SK-N-SH (cell line): Measurements from ENCODE around the gene EXOC3L1. TPM values are rescaled to one million over a fixed set of nuclear protein-coding genes. Genes with fewer than 3 reads are reported as not detected.
A peak's percentile ranks its signal among the peaks of the same experiment; 100 is the strongest.

Source experiments
- CTCF ChIA-PET: fragments of 300-600, 350-600 bp; formaldehyde crosslinking; extraction: SDS; loops from one replicate; lab custom pipeline; 2021; lab: Yijun Ruan, JAX
- POLR2A ChIA-PET: fragments of 350-600 bp; sonication (Branson Sonifier 250); formaldehyde crosslinking; extraction: SDS; loops from one replicate; lab custom pipeline; 2020; ENCODE audit warnings: antibody characterized with exemption, inconsistent platforms; lab: Yijun Ruan, JAX
- DNase-seq: peaks from one replicate; pipeline ENCODE4 v3.0.0; 2012
- H2AFZ ChIP-seq: fragments of 200-600 bp; sonication (generic); 2 replicates; pipeline ENCODE4 v1.8.1; 2016; ENCODE audit warnings: antibody characterized with exemption, mild to moderate bottlenecking, low read depth
- H3F3A ChIP-seq: fragments of 200-600 bp; sonication (generic); replicated peaks from 2 replicates; pipeline ENCODE3; 2016; ENCODE audit warnings: antibody characterized with exemption, mild to moderate bottlenecking; ENCODE audit not compliant: insufficient read depth
- H3K27ac ChIP-seq, 2 experiments: fragments of 200-500 bp in 1 of 2; fragments of 200-600 bp in 1 of 2; sonication (Bioruptor generic) in 1 of 2; sonication (generic), shearing (Covaris generic) in 1 of 2; 2 replicates each; pipeline versions ENCODE4 v1.5.1 to v1.6.1; 2014 to 2016; ENCODE audit warnings: low read depth in 2 of 2, inconsistent platforms in 1 of 2, low read length in 1 of 2, mild to moderate bottlenecking in 1 of 2, mixed read lengths in 1 of 2
- H3K27me3 ChIP-seq: fragments of 200-600 bp; sonication (generic), shearing (Covaris generic); 2 replicates; pipeline ENCODE4 v1.6.1; 2016; ENCODE audit warnings: mixed run types; ENCODE audit not compliant: insufficient read depth
- H3K36me3 ChIP-seq, 2 experiments: fragments of 200-500 bp in 1 of 2; fragments of 200-600 bp in 1 of 2; sonication (Bioruptor generic) in 1 of 2; sonication (generic) in 1 of 2; replicated peaks in 1 of 2; 2 replicates each; pipeline versions ENCODE3 to v1.5.1; 2014 to 2016; ENCODE audit warnings: low read length in 1 of 2, mild to moderate bottlenecking in 1 of 2; ENCODE audit not compliant: insufficient read depth in 2 of 2, control insufficient read depth in 1 of 2
- H3K4me1 ChIP-seq, 2 experiments: fragments of 200-500 bp in 1 of 2; fragments of 200-600 bp in 1 of 2; sonication (Bioruptor generic) in 1 of 2; sonication (generic), shearing (Covaris generic) in 1 of 2; 2 replicates each; pipeline versions ENCODE4 v1.5.1 to v1.6.1; 2014 to 2016; ENCODE audit warnings: low read depth in 1 of 2, low read length in 1 of 2, mixed run types in 1 of 2; ENCODE audit not compliant: insufficient read depth in 2 of 2, control insufficient read depth in 1 of 2
- H3K4me2 ChIP-seq: fragments of 200-600 bp; sonication (generic), shearing (Covaris generic); 2 replicates; pipeline ENCODE4 v1.6.1; 2017; ENCODE audit warnings: mixed run types
- H3K4me3 ChIP-seq, 2 experiments: fragments of 200-500 bp in 1 of 2; fragments of 200-600 bp in 1 of 2; sonication (Bioruptor generic) in 1 of 2; sonication (generic), shearing (Covaris generic) in 1 of 2; 2 replicates each; pipeline versions ENCODE4 v1.5.1 to v1.8.1; 2014 to 2016; ENCODE audit warnings: low read depth in 2 of 2, inconsistent platforms in 1 of 2, low read length in 1 of 2, mild to moderate bottlenecking in 1 of 2, mixed read lengths in 1 of 2, moderate library complexity in 1 of 2
- H3K79me2 ChIP-seq: fragments of 200-600 bp; sonication (generic); 2 replicates; pipeline ENCODE4 v1.8.1; 2017; ENCODE audit warnings: mild to moderate bottlenecking; ENCODE audit not compliant: insufficient read depth
- H3K9ac ChIP-seq: fragments of 200-600 bp; sonication (generic); 2 replicates; pipeline ENCODE4 v1.6.1; 2017; ENCODE audit warnings: mixed run types
- H3K9me2 ChIP-seq: fragments of 200-600 bp; sonication (generic); 2 replicates; pipeline ENCODE4 v1.6.1; 2017; ENCODE audit warnings: mixed run types
- H3K9me3 ChIP-seq: fragments of 200-600 bp; sonication (generic); 2 replicates; pipeline ENCODE4 v1.6.1; 2017; ENCODE audit warnings: mixed run types, mild to moderate bottlenecking, moderate library complexity
- H4K20me1 ChIP-seq: fragments of 200-600 bp; sonication (generic); 2 replicates; pipeline ENCODE4 v1.6.1; 2017; ENCODE audit warnings: mild to moderate bottlenecking, mixed run types; ENCODE audit not compliant: insufficient read depth
- FOSL2 ChIP-seq: IDR thresholded peaks from 2 replicates; pipeline ENCODE4 v1.4.0; 2012; ENCODE audit warnings: low read depth, mild to moderate bottlenecking, moderate library complexity, borderline replicate concordance
- FOXM1 ChIP-seq: IDR thresholded peaks from 2 replicates; pipeline ENCODE4 v1.4.0; 2012; ENCODE audit warnings: low read depth, mild to moderate bottlenecking
- MXI1 ChIP-seq: IDR thresholded peaks from 2 replicates; pipeline ENCODE4 v1.6.1; 2012; ENCODE audit warnings: mild to moderate bottlenecking, low read depth, low read length, improper control_type of control experiment
- RCOR1 ChIP-seq: fragments of 150-350 bp; IDR thresholded peaks from 2 replicates; pipeline ENCODE4 v1.6.1; 2017; ENCODE audit warnings: antibody characterized with exemption, low read length
- RFX5 ChIP-seq: IDR thresholded peaks from 2 replicates; pipeline ENCODE4 v1.6.1; 2012; ENCODE audit warnings: mild to moderate bottlenecking, improper control_type of control experiment, low read length
- SIN3A ChIP-seq: IDR thresholded peaks from 2 replicates; pipeline ENCODE4 v1.6.1; 2012; ENCODE audit warnings: low read depth, mild to moderate bottlenecking, low read length, moderate library complexity, borderline replicate concordance
- SMC3 ChIP-seq: IDR thresholded peaks from 2 replicates; pipeline ENCODE4 v1.6.1; 2012; ENCODE audit warnings: low read depth, low read length, improper control_type of control experiment
- USF2 ChIP-seq: fragments of 150-350 bp; IDR thresholded peaks from 2 replicates; pipeline ENCODE4 v1.6.1; 2017; ENCODE audit warnings: antibody characterized with exemption, low read length, low read depth, borderline replicate concordance
- ZBTB33 ChIP-seq: IDR thresholded peaks from 2 replicates; pipeline ENCODE4 v1.4.0; 2012; ENCODE audit warnings: low read depth, borderline replicate concordance
- WGBS: methylation state at CpG from one replicate; pipeline ENCODE4 v1.1.6; 2017; ENCODE audit warnings: low lambda C conversion rate; 5-methylcytosine and 5-hydroxymethylcytosine counted together
- polyA plus RNA-seq, 3 experiments: library from polyadenylated mRNA; depleted of rRNA; stranded (reverse); fragments of >200 nt; gene quantifications; 2 replicates each; pipeline ENCODE4 v1.2.3, GENCODE V29; 2012
- TF ChIP-seq, protein P1 (sequence below): fragments of 200-600 bp; sonication (generic); IDR thresholded peaks from 2 replicates; pipeline ENCODE4 v1.6.1; 2017; ENCODE audit warnings: antibody characterized with exemption, mild to moderate bottlenecking, moderate library complexity
- TF ChIP-seq, protein P2 (sequence below): fragments of 150-350 bp; IDR thresholded peaks from 2 replicates; pipeline ENCODE4 v1.6.1; 2016; ENCODE audit warnings: mild to moderate bottlenecking, low read depth, low read length

The EXOC3L1 gene
- polyA plus RNA-seq, 1 of the 3 experiments (the other 2 are of a cell fraction) = 0.46 TPM

- TF ChIP-seq RCOR1 = no peak
- TF ChIP-seq, protein P1, sequence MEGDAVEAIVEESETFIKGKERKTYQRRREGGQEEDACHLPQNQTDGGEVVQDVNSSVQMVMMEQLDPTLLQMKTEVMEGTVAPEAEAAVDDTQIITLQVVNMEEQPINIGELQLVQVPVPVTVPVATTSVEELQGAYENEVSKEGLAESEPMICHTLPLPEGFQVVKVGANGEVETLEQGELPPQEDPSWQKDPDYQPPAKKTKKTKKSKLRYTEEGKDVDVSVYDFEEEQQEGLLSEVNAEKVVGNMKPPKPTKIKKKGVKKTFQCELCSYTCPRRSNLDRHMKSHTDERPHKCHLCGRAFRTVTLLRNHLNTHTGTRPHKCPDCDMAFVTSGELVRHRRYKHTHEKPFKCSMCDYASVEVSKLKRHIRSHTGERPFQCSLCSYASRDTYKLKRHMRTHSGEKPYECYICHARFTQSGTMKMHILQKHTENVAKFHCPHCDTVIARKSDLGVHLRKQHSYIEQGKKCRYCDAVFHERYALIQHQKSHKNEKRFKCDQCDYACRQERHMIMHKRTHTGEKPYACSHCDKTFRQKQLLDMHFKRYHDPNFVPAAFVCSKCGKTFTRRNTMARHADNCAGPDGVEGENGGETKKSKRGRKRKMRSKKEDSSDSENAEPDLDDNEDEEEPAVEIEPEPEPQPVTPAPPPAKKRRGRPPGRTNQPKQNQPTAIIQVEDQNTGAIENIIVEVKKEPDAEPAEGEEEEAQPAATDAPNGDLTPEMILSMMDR = no peak
These were observed 28.3 kb downstream of the EXOC3L1 start (continued) for GRCh38 chr16:67161595-67162058.

DNA sequence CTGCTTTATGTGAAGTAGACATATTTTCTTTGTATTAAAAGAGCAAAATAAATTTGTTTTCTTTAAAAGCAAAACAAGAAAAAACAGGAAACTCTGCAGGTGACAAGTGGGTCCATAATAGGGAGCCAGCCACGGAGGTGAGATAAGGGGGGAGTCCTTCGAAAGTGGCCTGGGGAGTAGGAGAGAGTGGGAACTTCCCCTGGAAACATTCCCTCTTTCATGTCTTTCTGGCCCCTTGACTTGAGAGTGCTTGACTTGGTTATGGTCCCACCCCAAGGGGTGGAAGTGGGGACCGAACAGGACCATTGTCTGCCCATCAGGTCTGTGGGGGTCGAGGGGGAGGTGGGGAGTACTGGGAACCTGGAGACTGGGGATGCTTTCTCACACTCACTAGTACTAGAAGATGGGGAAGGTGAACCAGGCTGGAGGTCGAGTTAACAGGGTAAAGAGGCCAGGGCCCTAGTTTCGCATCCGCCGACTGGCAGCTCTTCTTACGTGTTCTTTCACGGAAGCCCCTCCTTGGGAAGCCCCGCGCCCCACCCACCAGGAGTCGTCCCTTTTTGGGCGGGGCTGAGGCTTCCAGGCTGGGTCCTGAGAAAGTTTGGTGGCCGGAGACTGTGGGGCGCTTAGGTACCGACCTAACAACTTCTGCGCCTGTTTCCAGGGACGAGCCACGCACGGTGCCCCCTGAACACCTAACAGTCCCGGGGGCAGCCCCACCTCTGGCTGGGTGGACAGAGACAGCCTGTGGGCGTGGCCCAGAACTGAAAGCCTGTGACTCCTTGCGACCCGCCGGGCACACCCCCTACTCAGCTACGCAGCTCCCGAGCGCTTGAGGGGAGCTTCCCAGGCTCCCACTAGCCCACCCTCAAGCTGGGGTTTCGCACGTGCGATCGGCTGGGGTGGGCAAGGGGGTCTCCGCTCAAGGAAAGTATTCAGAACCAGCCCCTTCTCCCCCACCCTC, 31.0 kb downstream of the EXOC3L1 start:
- POLR2A ChIA-PET = interaction anchor here (0.8 kb wide), 1 partner anchor 331 kb away, joined by 3 read pairs; no protein-coding TSS in a partner anchor
- 12% methylated on average over 19 of the region's 34 CpGs for WGBS

More for the DNA sequence above, 31.0 kb downstream of the EXOC3L1 start:
- Histone ChIP-seq H3K4me2 (peak overlapping the region; percentile 88), H3K9me2 (no peaks in the 10 kb centered on the region), H3F3A (peaks cover 14% of the 10 kb centered on the region), H3K9ac (peak overlapping the region; percentile 79), H3K9me3 (no peaks in the 10 kb centered on the region), H3K27me3 (no peaks in the 10 kb centered on the region), H4K20me1 (peaks cover 26% of the 10 kb centered on the region), H3K4me3 (peak overlapping the region; percentile 93 to 96), H3K36me3 (peaks cover 0 to 3% of the 10 kb centered on the region in 2 experiments), H3K79me2 (no peaks in the 10 kb centered on the region), H2AFZ (peak overlapping the region; percentile 89; the same call in 1 of the 2 replicates), H3K27ac (peak overlapping the region; percentile 56 to 60; a peak in 3 of 4 replicates), H3K4me1 (peaks cover 4 to 27% of the 10 kb centered on the region in 2 experiments; a peak in 1 of 4 replicates)
- no peak for TF ChIP-seq USF2
- TF ChIP-seq SMC3 = no peak
- no peak for TF ChIP-seq FOSL2
- TF ChIP-seq ZBTB33 = no peak
- no peak for TF ChIP-seq SIN3A
- TF ChIP-seq MXI1 = no peak
- no peak for TF ChIP-seq RFX5
- TF ChIP-seq FOXM1 = no peak
- TF ChIP-seq, protein P2, sequence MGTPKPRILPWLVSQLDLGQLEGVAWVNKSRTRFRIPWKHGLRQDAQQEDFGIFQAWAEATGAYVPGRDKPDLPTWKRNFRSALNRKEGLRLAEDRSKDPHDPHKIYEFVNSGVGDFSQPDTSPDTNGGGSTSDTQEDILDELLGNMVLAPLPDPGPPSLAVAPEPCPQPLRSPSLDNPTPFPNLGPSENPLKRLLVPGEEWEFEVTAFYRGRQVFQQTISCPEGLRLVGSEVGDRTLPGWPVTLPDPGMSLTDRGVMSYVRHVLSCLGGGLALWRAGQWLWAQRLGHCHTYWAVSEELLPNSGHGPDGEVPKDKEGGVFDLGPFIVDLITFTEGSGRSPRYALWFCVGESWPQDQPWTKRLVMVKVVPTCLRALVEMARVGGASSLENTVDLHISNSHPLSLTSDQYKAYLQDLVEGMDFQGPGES = no peak
- CTCF ChIA-PET = interaction anchor here (1.2 to 14.2 kb wide), 11 partner anchors 11 to 752 kb away, joined by 3 to 470 read pairs (median 6); partner anchors contain the start of genes CBFB, CES4A and NOL3
- DNase-seq = peak; percentile 61
